H9 (cell line): Measurements from ENCODE around the gene MPC1. TPM values are rescaled to one million over a fixed set of nuclear protein-coding genes. Genes with fewer than 3 reads are reported as not detected.

ENCODE experiments used
- DNase-seq: peaks from one replicate; pipeline ENCODE4 v3.0.0-alpha.2; 2017
- H2AFZ ChIP-seq: one replicate; pipeline ENCODE4 v1.6.1; 2013; ENCODE audit warnings: mild to moderate bottlenecking, low read length, control low read depth, moderate library complexity
- H2AK5ac ChIP-seq: 2 replicates; pipeline ENCODE4 v1.6.1; 2013; ENCODE audit warnings: low read length, control low read depth, mixed read lengths; ENCODE audit not compliant: insufficient read length
- H2BK120ac ChIP-seq: one replicate; pipeline ENCODE4 v1.6.1; 2013; ENCODE audit warnings: low read depth, mild to moderate bottlenecking, low read length, control low read depth, inconsistent platforms; ENCODE audit not compliant: poor library complexity, severe bottlenecking
- H2BK12ac ChIP-seq: 2 replicates; pipeline ENCODE4 v1.6.1; 2013; ENCODE audit warnings: low read length, control low read depth, mixed read lengths, low read depth; ENCODE audit not compliant: insufficient read length
- H2BK15ac ChIP-seq: 2 replicates; pipeline ENCODE4 v1.6.1; 2013; ENCODE audit warnings: low read depth, low read length, control low read depth
- H2BK20ac ChIP-seq: one replicate; pipeline ENCODE4 v1.6.1; 2013; ENCODE audit warnings: low read depth, mild to moderate bottlenecking, low read length, control low read depth, inconsistent platforms; ENCODE audit not compliant: poor library complexity, severe bottlenecking
- H2BK5ac ChIP-seq: 2 replicates; pipeline ENCODE4 v1.6.1; 2013; ENCODE audit warnings: low read length, control low read depth, mixed read lengths; ENCODE audit not compliant: insufficient read length
- H3K14ac ChIP-seq: 2 replicates; pipeline ENCODE4 v1.6.1; 2013; ENCODE audit warnings: low read length, control low read depth; ENCODE audit not compliant: insufficient read depth
- H3K18ac ChIP-seq: 2 replicates; pipeline ENCODE4 v1.6.1; 2013; ENCODE audit warnings: low read depth, mild to moderate bottlenecking, mixed read lengths, low read length, control low read depth; ENCODE audit not compliant: insufficient read length
- H3K23ac ChIP-seq: 2 replicates; pipeline ENCODE4 v1.6.1; 2013; ENCODE audit warnings: low read length, control low read depth, mixed read lengths, low read depth; ENCODE audit not compliant: insufficient read length
- H3K23me2 ChIP-seq: 2 replicates; pipeline ENCODE4 v1.6.1; 2013; ENCODE audit warnings: low read depth, mild to moderate bottlenecking, mixed read lengths, low read length, control low read depth; ENCODE audit not compliant: insufficient read length, poor library complexity, severe bottlenecking
- H3K27ac ChIP-seq: 2 replicates; pipeline ENCODE4 v1.5.1; 2013; ENCODE audit warnings: low read length, control low read depth, mixed read lengths, low read depth; ENCODE audit not compliant: insufficient read length
- H3K27me3 ChIP-seq: 2 replicates; pipeline ENCODE4 v1.6.1; 2013; ENCODE audit warnings: low read length, control low read depth, inconsistent platforms; ENCODE audit not compliant: insufficient read depth
- H3K4ac ChIP-seq: 2 replicates; pipeline ENCODE4 v1.6.1; 2013; ENCODE audit warnings: low read depth, mild to moderate bottlenecking, control low read depth, inconsistent platforms, low read length, moderate library complexity
- H3K4me1 ChIP-seq: 2 replicates; pipeline ENCODE4 v1.6.1; 2013; ENCODE audit warnings: low read length, control low read depth, inconsistent platforms; ENCODE audit not compliant: insufficient read depth
- H3K4me2 ChIP-seq: 2 replicates; pipeline ENCODE4 v1.6.1; 2013; ENCODE audit warnings: low read length, control low read depth, mixed read lengths; ENCODE audit not compliant: insufficient read length, insufficient read depth
- H3K56ac ChIP-seq: 2 replicates; pipeline ENCODE4 v1.6.1; 2013; ENCODE audit warnings: low read depth, mild to moderate bottlenecking, mixed read lengths, low read length, control low read depth; ENCODE audit not compliant: insufficient read length
- H3K79me1 ChIP-seq: 2 replicates; pipeline ENCODE4 v1.6.1; 2013; ENCODE audit warnings: low read depth, mild to moderate bottlenecking, moderate library complexity, low read length, control low read depth, inconsistent platforms; ENCODE audit not compliant: insufficient read depth, poor library complexity, severe bottlenecking
- H3K79me2 ChIP-seq: 2 replicates; pipeline ENCODE4 v1.6.1; 2013; ENCODE audit warnings: low read length, control low read depth, inconsistent platforms; ENCODE audit not compliant: insufficient read depth
- H3K9ac ChIP-seq: 2 replicates; pipeline ENCODE4 v1.6.1; 2013; ENCODE audit warnings: low read length, control low read depth, mixed read lengths; ENCODE audit not compliant: insufficient read length; ENCODE audit errors: extremely low read depth
- H3K9me3 ChIP-seq: one replicate; pipeline ENCODE4 v1.6.1; 2013; ENCODE audit warnings: low read depth, low read length, inconsistent platforms; ENCODE audit not compliant: control insufficient read depth
- H3T11ph ChIP-seq: one replicate; pipeline ENCODE4 v1.6.1; 2013; ENCODE audit warnings: mild to moderate bottlenecking, low read length, control low read depth, inconsistent platforms
- H4K20me1 ChIP-seq: one replicate; pipeline ENCODE4 v1.6.1; 2013; ENCODE audit not compliant: control insufficient read depth, insufficient read length, insufficient read depth
- H4K5ac ChIP-seq: 2 replicates; pipeline ENCODE4 v1.6.1; 2013; ENCODE audit warnings: low read depth, mild to moderate bottlenecking, mixed read lengths, low read length, control low read depth; ENCODE audit not compliant: insufficient read length
- H4K8ac ChIP-seq: replicated peaks from 2 replicates; pipeline ENCODE4 v1.6.1; 2013; ENCODE audit warnings: low read length, control low read depth, mixed read lengths, low read depth; ENCODE audit not compliant: insufficient read length
- H4K91ac ChIP-seq: 2 replicates; pipeline ENCODE4 v1.6.1; 2013; ENCODE audit warnings: low read depth, mild to moderate bottlenecking, moderate library complexity, mixed read lengths, low read length, control low read depth; ENCODE audit not compliant: insufficient read length
- H3K27ac Mint-ChIP-seq, 3 experiments: 2 replicates in 2 of 3; 3 replicates in 1 of 3; pipeline ENCODE4 v1.8.0; 2020 to 2021; ENCODE audit warnings: mixed read lengths in 3 of 3, mild to moderate bottlenecking in 1 of 3, moderate library complexity in 1 of 3
- H3K27me3 Mint-ChIP-seq: 2 replicates; pipeline ENCODE4 v1.8.0; 2021; ENCODE audit warnings: low read depth, mild to moderate bottlenecking, moderate library complexity, mixed read lengths
- H3K36me3 Mint-ChIP-seq, 3 experiments: 2 replicates in 2 of 3; 3 replicates in 1 of 3; pipeline ENCODE4 v1.8.0; 2020 to 2021; ENCODE audit warnings: low read depth in 3 of 3, mixed read lengths in 3 of 3; ENCODE audit not compliant: insufficient read depth in 1 of 3
- H3K4me1 Mint-ChIP-seq, 2 experiments: 2 replicates each; pipeline ENCODE4 v1.8.0; 2020; ENCODE audit warnings: mixed read lengths in 2 of 2
- H3K4me3 Mint-ChIP-seq, 2 experiments: 2 replicates in 1 of 2; 3 replicates in 1 of 2; pipeline ENCODE4 v1.8.0; 2020 to 2021; ENCODE audit warnings: mild to moderate bottlenecking in 2 of 2, mixed read lengths in 2 of 2, moderate library complexity in 1 of 2
- H3K9me3 Mint-ChIP-seq, 2 experiments: 2 replicates in 1 of 2; 3 replicates in 1 of 2; pipeline ENCODE4 v1.8.0; 2020; ENCODE audit warnings: mild to moderate bottlenecking in 2 of 2, mixed read lengths in 2 of 2, moderate library complexity in 1 of 2
- CTCF ChIP-seq: fragments of 200-600 bp; sonication (generic); conservative IDR thresholded peaks from 3 replicates; pipeline ENCODE4 v1.8.0; 2021; ENCODE audit warnings: antibody characterized with exemption, mild to moderate bottlenecking
- WGBS: extraction: QIAGEN DNeasy Blood & Tissue Kit; methylation state at CpG from one replicate; pipeline ENCODE4 v1.1.7; 2013; ENCODE audit warnings: missing lambda C conversion rate, low lambda C conversion rate, mixed read lengths; ENCODE audit not compliant: insufficient read length; ENCODE audit errors: extremely low coverage; 5-methylcytosine and 5-hydroxymethylcytosine counted together
- total RNA-seq: library from RNA; stranded (reverse); gene quantifications from 2 replicates; pipeline ENCODE4 v1.2.1, GENCODE V29; 2021

MPC1 gene
- total RNA-seq, 1 experiment from 2014 or later: 10.0 TPM

- no peak for TF ChIP-seq CTCF
- Histone ChIP-seq H2AK5ac (no peak overlapping the region), H2BK20ac (no peak overlapping the region), H3K23ac (no peak overlapping the region), H3K23me2 (peaks cover 8% of the 10 kb centered on the region), H3K9ac (peak overlapping the region; percentile 97), H2BK12ac (no peak overlapping the region), H3K4ac (no peak overlapping the region), H2BK15ac (no peak overlapping the region), H3K56ac (no peak overlapping the region), H4K5ac (no peak overlapping the region), H3K18ac (peak overlapping the region; percentile 87), H3K79me1 (peaks cover 23% of the 10 kb centered on the region), H4K20me1 (no peaks in the 10 kb centered on the region), H3K4me2 (peak overlapping the region; percentile 97), H3K27me3 (no peaks in the 10 kb centered on the region), H4K91ac (no peak overlapping the region), H2BK120ac (no peak overlapping the region), H2BK5ac (no peak overlapping the region), H4K8ac (no peak overlapping the region), H2AFZ (no peak overlapping the region), H3K9me3 (no peaks in the 10 kb centered on the region), H3K79me2 (peaks cover 43% of the 10 kb centered on the region), H3T11ph (no peak overlapping the region), H3K14ac (peak overlapping the region; percentile 94), H3K27ac (no peak overlapping the region), H3K4me1 (peaks cover 5% of the 10 kb centered on the region; the same call in 1 of the 2 replicates)
- peak overlapping the region; percentile 33 to 97 (median 88); a peak in 6 of 7 replicates for H3K27ac Mint-ChIP-seq
- DNase-seq: no peak
- no peaks in the 10 kb centered on the region; a peak in 1 of 5 replicates for H3K9me3 Mint-ChIP-seq
- no CpG with 5 or more reads among the region's 16 CpGs for WGBS
- H3K4me3 Mint-ChIP-seq: peak overlapping the region; percentile 88 to 95
- peaks cover 1% of the 10 kb centered on the region; the same call in 1 of the 2 replicates for H3K27me3 Mint-ChIP-seq
- H3K4me1 Mint-ChIP-seq: peaks cover 10 to 16% of the 10 kb centered on the region in 2 experiments
- peaks cover 6 to 15% (median 8%) of the 10 kb centered on the region in 3 experiments for H3K36me3 Mint-ChIP-seq
Measured at GRCh38 chr6:166341977-166342348, 40.8 kb downstream of the MPC1 start.
